Astrocyte of the spinal cord (primary cell): ENCODE results near the gene DENND2C.

Source experiments
- DNase-seq: peaks from one replicate; pipeline ENCODE4 v3.0.0; 2011; ENCODE audit warnings: low read depth, low spot score
- H3K4me3 ChIP-seq: 2 replicates; pipeline ENCODE4 v1.5.1; 2011; ENCODE audit warnings: low read depth, mild to moderate bottlenecking, low read length, moderate library complexity
- in situ Hi-C: cut with HindIII; loops from 2 replicates; pipeline ENCODE4 v1.10.0; 2017; ENCODE audit warnings: low sequenced_read_pairs
- TF ChIP-seq, protein P1 (sequence below): IDR thresholded peaks from 2 replicates; pipeline ENCODE4 v1.5.1; 2012; ENCODE audit warnings: low read depth, mild to moderate bottlenecking, low read length, inconsistent platforms

Gene DENND2C

DNA sequence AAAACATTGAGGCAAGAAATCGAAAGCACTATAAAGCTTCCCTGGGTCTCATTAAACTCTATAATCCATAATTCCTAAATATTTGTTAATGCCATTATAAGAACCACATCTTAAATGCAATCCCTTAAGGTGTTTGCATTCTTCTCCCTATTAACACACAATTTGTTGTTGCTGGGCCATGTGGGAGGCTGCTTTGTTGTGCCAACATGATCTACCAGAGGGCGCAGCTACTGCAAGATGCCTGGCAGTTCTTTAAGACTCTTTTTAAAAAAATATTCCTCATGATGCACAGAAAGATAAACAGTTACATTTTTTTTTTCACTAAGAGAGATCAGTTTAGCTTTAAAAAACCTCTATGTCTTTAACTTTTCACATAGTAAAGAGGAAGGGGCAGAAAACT, 49.4 kb downstream of the DENND2C start:
- TF ChIP-seq, protein P1, sequence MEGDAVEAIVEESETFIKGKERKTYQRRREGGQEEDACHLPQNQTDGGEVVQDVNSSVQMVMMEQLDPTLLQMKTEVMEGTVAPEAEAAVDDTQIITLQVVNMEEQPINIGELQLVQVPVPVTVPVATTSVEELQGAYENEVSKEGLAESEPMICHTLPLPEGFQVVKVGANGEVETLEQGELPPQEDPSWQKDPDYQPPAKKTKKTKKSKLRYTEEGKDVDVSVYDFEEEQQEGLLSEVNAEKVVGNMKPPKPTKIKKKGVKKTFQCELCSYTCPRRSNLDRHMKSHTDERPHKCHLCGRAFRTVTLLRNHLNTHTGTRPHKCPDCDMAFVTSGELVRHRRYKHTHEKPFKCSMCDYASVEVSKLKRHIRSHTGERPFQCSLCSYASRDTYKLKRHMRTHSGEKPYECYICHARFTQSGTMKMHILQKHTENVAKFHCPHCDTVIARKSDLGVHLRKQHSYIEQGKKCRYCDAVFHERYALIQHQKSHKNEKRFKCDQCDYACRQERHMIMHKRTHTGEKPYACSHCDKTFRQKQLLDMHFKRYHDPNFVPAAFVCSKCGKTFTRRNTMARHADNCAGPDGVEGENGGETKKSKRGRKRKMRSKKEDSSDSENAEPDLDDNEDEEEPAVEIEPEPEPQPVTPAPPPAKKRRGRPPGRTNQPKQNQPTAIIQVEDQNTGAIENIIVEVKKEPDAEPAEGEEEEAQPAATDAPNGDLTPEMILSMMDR, result no peak
- no peak overlapping the region for H3K4me3 ChIP-seq
- no peak for DNase-seq
- in situ Hi-C loops, result no loop called here

DNA sequence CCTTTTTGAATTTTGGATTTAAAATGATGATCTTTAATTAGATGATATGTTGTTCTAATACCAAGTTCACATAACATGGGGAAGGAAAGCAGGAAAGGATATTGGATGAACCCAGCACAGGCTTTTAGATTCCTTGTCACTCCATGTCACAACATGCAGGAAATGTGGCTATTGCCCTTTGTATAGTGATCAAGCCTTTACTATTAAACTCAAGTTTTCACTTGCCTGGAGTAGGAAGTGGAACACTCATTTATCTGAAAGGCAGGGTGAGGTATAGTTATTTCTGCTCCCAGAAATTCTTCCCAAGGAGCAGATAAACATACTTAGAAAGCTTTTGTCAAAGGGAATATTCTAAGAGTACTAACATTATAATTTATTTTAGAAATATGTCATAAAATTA, 51.2 kb downstream of the DENND2C start:
- TF ChIP-seq, protein P1, result no peak
- in situ Hi-C loops, result no loop called here

DNA sequence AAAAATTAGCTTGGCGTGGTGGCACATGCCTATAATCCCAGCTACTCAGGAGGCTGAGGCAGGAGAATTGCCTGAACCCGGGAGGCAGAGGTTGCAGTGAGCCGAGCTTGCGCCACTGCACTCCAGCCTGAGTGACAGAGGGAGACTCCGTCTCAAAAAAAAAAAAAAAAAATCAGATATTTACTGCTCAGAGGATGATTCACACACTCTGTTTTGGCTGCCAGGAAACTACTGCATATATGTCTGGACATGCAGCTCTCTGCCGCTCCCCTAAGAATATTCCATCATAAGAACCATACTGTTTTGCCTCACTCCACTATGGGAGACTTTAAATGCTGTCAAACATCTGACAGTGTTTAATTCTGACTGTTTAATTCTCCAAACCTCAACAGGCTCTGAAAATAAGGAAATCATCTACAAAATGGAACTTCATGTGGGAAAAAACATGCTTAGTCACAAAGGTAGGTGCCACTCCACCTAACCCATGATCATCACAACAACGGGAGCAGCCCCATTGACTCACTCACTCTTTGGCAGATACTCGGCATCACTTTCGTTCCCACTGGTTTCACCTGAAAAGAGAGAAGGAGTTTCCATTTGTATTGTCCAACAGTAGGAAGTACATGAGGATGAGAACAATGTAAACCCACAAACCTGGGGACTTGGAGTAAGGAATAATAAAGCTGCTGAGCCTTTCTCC, 59.2 kb downstream of the DENND2C start:
- DNase-seq, result peak; percentile 10
- TF ChIP-seq, protein P1, result no peak
- H3K4me3 ChIP-seq, result no peak overlapping the region
- in situ Hi-C loops, result no loop called here

More for the DNA sequence above, 51.2 kb downstream of the DENND2C start:
- H3K4me3 ChIP-seq, result no peak overlapping the region
- no peak for DNase-seq

DNA sequence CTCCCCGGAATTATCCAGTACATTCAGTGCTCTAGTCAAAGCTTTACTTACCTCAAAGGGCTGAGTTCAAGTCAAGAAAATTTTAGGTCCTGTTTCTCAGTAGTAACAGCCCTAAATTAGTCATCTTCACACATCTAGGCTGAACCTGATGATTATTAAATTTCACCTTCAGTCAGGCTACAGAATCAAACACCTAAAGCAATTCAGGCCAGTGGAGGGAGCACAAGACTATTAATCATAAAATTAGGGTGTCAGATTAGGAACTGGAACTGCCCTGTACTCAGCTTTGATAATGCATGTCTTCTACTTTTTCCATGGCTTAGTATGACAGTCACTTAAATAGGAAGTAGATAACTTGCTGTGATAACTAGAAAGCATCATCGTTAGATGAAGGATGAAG, 60.0 kb downstream of the DENND2C start:
- TF ChIP-seq, protein P1, result no peak
- in situ Hi-C loops, result no loop called here
- no peak for DNase-seq
- no peak overlapping the region for H3K4me3 ChIP-seq

DNA sequence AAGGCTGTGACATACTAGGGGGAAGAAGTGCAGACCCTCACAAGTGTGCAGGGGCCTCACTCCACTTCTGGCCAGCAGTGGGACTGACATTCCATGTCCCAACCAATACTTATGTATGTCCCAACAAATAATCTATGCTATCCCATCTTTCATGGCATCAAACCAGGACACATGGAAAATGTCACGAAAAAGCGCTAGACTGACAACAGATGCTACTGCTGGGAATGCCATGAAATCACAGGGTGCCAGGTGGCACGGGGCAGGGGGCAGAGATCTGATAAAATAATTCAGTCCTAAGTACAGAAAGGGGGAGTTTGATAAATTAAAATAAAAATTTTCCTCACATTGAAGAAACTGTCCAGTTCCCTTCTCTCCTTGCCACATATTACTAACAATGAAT, 60.8 kb downstream of the DENND2C start:
- no peak for DNase-seq
- H3K4me3 ChIP-seq, result no peak overlapping the region
- TF ChIP-seq, protein P1, result no peak
- in situ Hi-C loops, result no loop called here

DNA sequence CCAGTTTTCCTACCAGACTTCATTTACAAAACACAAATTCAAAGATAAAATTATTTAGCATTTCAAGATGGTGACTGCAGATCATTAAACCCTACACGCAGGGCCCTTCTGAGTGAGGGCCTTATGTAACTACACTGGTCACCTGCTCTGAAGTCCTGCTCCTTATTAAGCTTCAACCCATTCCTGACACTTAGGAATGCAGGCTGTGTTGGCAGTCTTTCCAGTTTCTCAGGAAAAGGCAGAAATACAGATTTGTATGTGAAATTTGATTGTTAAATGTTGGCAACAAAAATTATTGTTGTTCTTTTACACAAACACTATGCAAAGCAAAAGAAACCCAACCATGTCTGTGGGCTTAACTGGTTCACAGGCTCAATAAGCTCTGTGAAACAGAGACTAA, 62.6 kb downstream of the DENND2C start:
- no peak overlapping the region for H3K4me3 ChIP-seq
- no peak for DNase-seq
- TF ChIP-seq, protein P1, result no peak
- in situ Hi-C loops, result no loop called here

DNA sequence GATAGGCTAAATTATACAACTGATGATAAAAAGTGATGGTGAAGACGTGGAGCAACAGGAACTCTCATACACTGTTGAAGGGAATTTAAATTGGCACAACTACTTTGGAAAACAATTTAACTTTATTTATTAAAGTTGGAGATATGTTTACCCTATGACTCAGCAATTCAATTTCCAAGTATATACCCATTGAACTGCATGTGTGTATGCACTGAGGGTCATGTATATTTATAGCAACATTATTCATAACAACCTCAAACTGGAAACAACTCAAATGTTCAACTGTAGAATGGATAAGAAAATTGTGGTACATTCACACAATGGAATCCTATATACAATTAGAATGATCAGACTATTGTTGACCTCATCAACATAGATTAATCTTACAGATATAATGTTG, 71.9 kb downstream of the DENND2C start:
- DNase-seq, result no peak
- H3K4me3 ChIP-seq, result no peak overlapping the region
- in situ Hi-C loops, result no loop called here
- TF ChIP-seq, protein P1, result no peak
